ENCODE measurements around the gene BCL7B. TPM values are rescaled to one million over a fixed set of nuclear protein-coding genes. Genes with fewer than 3 reads are reported as not detected.

BCL7B gene
- total RNA-seq: 20.6 and 26.0 TPM in 2 replicates

GRCh38 chr7:73557397-73558257, at the start of gene BCL7B:
BCL7B (minus strand) TSS chr7:73557690; CDS start chr7:73557578, 112 bp downstream.

GRCh38 chr7:73578342-73579128, 21.0 kb upstream of the BCL7B start, which contains the start of gene TBL2:
TBL2 (minus strand) TSS chr7:73578579; CDS start chr7:73578549, 30 bp downstream.

DNA sequence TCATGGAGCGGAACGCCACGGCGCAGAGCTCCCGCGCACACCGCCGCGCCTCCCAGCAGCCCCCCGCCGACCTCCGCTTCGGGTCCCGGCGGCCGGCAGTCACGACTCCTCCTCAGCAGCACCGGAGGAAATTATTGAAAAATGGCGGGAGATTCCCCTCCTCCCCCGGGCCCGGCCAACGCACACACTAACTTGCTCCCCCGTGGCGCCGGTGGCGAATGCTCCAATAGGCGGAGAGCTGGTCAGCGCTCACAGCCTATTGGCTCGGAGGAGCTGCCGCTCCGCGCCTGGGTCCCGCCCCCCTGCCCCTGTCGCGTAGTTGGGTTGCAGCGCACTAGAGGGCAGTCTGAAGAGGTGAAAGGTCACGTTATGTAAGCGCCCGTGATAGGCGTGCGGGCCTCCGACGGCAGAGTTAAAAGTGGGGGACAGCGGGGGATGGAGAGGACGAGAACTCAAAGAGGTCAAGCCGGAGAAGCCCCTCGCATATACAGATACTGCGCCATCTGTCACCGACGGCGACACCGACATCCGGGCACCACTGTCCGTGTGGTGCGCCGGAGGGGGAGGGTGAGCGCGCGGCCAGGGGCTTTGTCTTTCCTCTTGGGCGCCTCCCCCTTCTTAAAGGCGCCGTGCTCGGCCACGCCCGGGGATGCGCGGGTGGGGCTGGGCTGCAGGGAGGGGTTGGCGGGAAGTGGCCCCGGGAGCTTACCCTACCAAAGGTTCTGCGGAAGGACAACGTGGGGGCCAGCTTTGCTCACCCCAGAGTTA, 35.2 kb downstream of the BCL7B start, which contains the start of gene BAZ1B:
Gene BAZ1B, minus strand, starts transcription at position 189 of the 768 bp plus-strand sequence. CDS start 360 bp downstream, outside the sequence.

Other genes with a start within 250 kb of the BCL7B start
- 23.4 and 58.8 TPM in 2 replicates for gene NSUN5, start 248.9 kb downstream of the BCL7B start, total RNA-seq
- gene TRIM50, start 229.6 kb downstream of the BCL7B start, total RNA-seq: under 0.01 TPM in 1 of 2 replicates, not detected in the other
- gene FKBP6, start 229.5 kb downstream of the BCL7B start, total RNA-seq: not detected in 2 replicates
- 0.68 and 1.1 TPM in 2 replicates for gene FZD9, start 123.9 kb downstream of the BCL7B start, total RNA-seq
- gene BAZ1B, start 35.4 kb downstream of the BCL7B start, total RNA-seq: 72.1 and 93.0 TPM in 2 replicates
- gene TBL2, start 20.9 kb upstream of the BCL7B start, total RNA-seq: 80.7 and 93.0 TPM in 2 replicates
- 0.14 and 0.34 TPM in 2 replicates for gene MLXIPL, start 66.8 kb upstream of the BCL7B start, total RNA-seq
- gene VPS37D, start 110.1 kb upstream of the BCL7B start, total RNA-seq: 1.0 and 1.3 TPM in 2 replicates
- gene DNAJC30, start 125.8 kb upstream of the BCL7B start, total RNA-seq: 1.0 and 1.6 TPM in 2 replicates
- gene BUD23, start 125.9 kb upstream of the BCL7B start, total RNA-seq: 43.3 and 81.0 TPM in 2 replicates
- gene STX1A, start 162.0 kb upstream of the BCL7B start, total RNA-seq: 8.2 and 18.2 TPM in 2 replicates
- gene ABHD11, start 181.1 kb upstream of the BCL7B start, total RNA-seq: 5.1 and 9.8 TPM in 2 replicates
- not detected in 2 replicates for gene CLDN3, start 212.6 kb upstream of the BCL7B start, total RNA-seq

Measured in nasal cavity respiratory epithelium epithelial cell of viscerocranial mucosa (primary cell).